Colonic mucosa (tissue), 4 donors: Measurements from ENCODE around the gene RFX3. TPM values are rescaled to one million over a fixed set of nuclear protein-coding genes. Genes with fewer than 3 reads are reported as not detected.

Experiments
- DNase-seq: peaks from one replicate; pipeline ENCODE4 v3.0.0-alpha.2; 2020
- H3K27ac ChIP-seq: fragments of 200-600 bp; one replicate; pipeline ENCODE4 v1.8.0; 2021
- H3K27me3 ChIP-seq: fragments of 200-600 bp; one replicate; pipeline ENCODE4 v1.8.0; 2021
- H3K36me3 ChIP-seq: fragments of 200-600 bp; one replicate; pipeline ENCODE4 v1.8.0; 2021
- H3K4me1 ChIP-seq: fragments of 200-600 bp; one replicate; pipeline ENCODE4 v1.8.0; 2021; ENCODE audit warnings: mild to moderate bottlenecking
- H3K4me3 ChIP-seq: fragments of 200-600 bp; one replicate; pipeline ENCODE4 v1.8.0; 2021
- H3K9ac ChIP-seq, 2 donors: one replicate each; pipeline ENCODE4 v1.7.0; 2013; ENCODE audit warnings: control low read depth in 2 of 2, low read depth in 2 of 2, low read length in 2 of 2
- H3K9me3 ChIP-seq: fragments of 200-600 bp; one replicate; pipeline ENCODE4 v1.8.0; 2021
- intact Hi-C: fragments of 100-400 bp; cut with DNase I; formaldehyde crosslinking; loops from one replicate; pipeline ENCODE4 v1.14.1; 2022
- total RNA-seq, 2 donors: library from RNA; stranded (reverse); fragmentation: NEBNext Ultra II Directional in 1 of 2; extraction: Animal tissue kit (Norgen Biotek cat#: 25700) in 1 of 2; gene quantifications; one replicate each; pipeline ENCODE4 v1.2.1, GENCODE V29; 2021
- TF ChIP-seq, protein P1 (sequence below): fragments of 200-600 bp; IDR thresholded peaks from one replicate; pipeline ENCODE4 v1.8.0; 2022; ENCODE audit warnings: antibody characterized with exemption, mild to moderate bottlenecking
- donor health status: healthy.
- donor health status: DM: no; HTN: no; CAD: no.
- donor health status: DM: no; HTN: no; CAD: no.

Gene RFX3
- total RNA-seq, 2 donors from 2014 or later = 9.8 to 12.1 TPM

DNA sequence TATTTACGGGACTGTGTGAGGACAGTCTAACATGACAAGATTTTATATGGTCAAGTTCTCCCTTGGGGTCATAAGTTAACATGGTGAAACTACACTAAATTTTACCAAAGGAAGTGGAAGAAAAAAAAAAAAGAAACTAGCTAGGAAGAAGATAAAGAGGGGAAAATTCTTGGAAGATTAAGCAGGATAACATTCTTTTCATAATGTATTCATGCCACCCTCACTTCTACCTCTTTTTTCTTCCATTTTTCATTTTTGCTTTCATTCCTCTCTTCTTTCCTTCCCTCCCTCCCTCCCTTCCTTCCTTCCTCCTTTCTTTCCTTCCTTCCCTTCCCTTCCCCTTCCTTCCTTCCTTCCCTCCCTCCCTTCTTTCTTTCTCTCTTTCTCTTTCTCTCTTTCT lies 254.6 kb downstream of the RFX3 start:
- Histone ChIP-seq H3K4me1 (no peaks in the 10 kb centered on the region), H3K36me3 (no peaks in the 10 kb centered on the region), H3K9me3 (no peaks in the 10 kb centered on the region), H3K27me3 (no peaks in the 10 kb centered on the region), H3K9ac (no peak overlapping the region), H3K4me3 (no peak overlapping the region), H3K27ac (no peak overlapping the region)
- TF ChIP-seq, protein P1, sequence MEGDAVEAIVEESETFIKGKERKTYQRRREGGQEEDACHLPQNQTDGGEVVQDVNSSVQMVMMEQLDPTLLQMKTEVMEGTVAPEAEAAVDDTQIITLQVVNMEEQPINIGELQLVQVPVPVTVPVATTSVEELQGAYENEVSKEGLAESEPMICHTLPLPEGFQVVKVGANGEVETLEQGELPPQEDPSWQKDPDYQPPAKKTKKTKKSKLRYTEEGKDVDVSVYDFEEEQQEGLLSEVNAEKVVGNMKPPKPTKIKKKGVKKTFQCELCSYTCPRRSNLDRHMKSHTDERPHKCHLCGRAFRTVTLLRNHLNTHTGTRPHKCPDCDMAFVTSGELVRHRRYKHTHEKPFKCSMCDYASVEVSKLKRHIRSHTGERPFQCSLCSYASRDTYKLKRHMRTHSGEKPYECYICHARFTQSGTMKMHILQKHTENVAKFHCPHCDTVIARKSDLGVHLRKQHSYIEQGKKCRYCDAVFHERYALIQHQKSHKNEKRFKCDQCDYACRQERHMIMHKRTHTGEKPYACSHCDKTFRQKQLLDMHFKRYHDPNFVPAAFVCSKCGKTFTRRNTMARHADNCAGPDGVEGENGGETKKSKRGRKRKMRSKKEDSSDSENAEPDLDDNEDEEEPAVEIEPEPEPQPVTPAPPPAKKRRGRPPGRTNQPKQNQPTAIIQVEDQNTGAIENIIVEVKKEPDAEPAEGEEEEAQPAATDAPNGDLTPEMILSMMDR = no peak
- DNase-seq = no peak
- intact Hi-C loops = no loop called here

DNA sequence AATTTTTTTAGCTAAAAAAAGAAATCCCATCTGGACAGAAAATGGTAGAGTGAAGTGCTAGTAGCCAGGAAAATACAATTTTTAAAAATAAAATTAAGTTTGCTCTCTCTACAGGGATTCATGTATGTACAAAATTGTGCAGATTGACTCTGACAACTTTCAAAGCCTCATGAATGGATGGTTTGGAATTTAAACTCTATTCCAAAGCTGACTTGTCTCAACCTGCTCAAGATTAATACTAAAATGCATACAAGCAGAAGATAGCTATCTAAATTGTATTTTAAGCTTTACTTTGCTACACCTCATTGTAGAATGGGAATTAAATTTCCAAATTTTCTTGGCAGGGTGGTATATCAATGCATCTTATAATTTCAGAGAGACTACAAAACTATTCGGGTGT lies 257.6 kb downstream of the RFX3 start:
- DNase-seq = no peak
- intact Hi-C loops = no loop called here
- Histone ChIP-seq H3K27me3 (no peaks in the 10 kb centered on the region), H3K36me3 (no peaks in the 10 kb centered on the region), H3K9me3 (no peaks in the 10 kb centered on the region), H3K9ac (no peak overlapping the region), H3K4me1 (no peaks in the 10 kb centered on the region), H3K27ac (no peak overlapping the region), H3K4me3 (no peak overlapping the region)
- TF ChIP-seq, protein P1 = no peak

DNA sequence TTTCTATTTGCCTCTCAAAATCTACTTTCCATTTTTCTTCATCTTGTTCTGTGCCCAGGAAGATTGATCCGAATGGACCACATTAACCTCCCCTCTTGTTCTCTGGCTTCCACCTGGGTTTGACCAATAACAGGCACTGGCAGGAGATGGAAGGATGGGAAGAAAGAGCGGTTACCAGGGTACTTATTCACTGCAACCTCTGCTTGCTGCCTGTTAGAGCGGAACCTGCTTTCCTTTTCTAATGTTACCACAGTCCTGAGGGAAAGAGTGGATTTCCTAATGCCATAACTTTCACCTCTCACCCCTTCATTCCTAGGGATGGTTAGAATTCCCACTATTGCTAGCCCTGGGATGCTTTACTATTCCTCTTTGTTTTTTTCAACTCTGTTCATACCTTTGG lies 262.1 kb downstream of the RFX3 start:
- no peaks in the 10 kb centered on the region for H3K36me3 ChIP-seq
- TF ChIP-seq, protein P1 = no peak
- no peak overlapping the region for H3K9ac ChIP-seq
- no peaks in the 10 kb centered on the region for H3K4me1 ChIP-seq
- no peaks in the 10 kb centered on the region for H3K9me3 ChIP-seq
- no peak for DNase-seq
- no peaks in the 10 kb centered on the region for H3K27me3 ChIP-seq
- H3K4me3 ChIP-seq = no peak overlapping the region
- intact Hi-C loops = no loop called here
- no peak overlapping the region for H3K27ac ChIP-seq

DNA sequence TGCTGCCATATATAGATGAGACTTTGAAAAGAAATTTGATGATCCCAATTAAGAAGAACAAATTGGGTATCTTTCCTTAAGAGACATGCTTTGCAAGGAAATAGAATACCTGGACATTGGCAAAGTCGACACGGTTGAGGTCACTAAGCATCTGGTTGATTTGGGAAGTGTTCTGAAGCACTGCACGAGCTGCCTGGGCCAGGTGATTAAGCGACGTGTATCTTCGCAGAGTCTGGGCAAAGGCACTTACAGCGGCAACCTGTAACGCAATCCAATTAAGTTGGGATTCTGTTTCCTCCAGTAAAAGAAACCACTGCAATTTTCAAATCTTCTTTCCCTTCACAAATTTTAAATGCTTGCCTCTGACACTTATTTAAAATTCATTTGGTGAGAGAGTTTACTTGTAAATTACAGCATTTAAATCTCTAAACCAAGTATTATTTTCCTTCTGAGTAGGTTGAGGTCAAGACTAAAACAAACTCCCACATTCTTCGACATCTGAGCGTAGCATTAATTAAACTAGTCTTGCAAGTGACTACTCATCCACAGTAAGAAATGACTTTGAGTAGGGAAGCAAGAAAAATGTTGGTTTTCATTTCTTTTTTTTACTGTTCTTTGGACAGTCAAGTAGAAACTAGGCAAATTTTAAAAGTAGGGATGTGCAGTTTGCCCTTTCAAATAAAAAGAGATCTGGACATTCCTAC lies 262.8 kb downstream of the RFX3 start:
- Histone ChIP-seq H3K4me1 (no peaks in the 10 kb centered on the region), H3K4me3 (no peak overlapping the region), H3K9me3 (no peaks in the 10 kb centered on the region), H3K27ac (no peak overlapping the region), H3K9ac (no peak overlapping the region), H3K27me3 (no peaks in the 10 kb centered on the region), H3K36me3 (no peaks in the 10 kb centered on the region)
- TF ChIP-seq, protein P1 = no peak
- DNase-seq = no peak
- intact Hi-C loops = no loop called here

DNA sequence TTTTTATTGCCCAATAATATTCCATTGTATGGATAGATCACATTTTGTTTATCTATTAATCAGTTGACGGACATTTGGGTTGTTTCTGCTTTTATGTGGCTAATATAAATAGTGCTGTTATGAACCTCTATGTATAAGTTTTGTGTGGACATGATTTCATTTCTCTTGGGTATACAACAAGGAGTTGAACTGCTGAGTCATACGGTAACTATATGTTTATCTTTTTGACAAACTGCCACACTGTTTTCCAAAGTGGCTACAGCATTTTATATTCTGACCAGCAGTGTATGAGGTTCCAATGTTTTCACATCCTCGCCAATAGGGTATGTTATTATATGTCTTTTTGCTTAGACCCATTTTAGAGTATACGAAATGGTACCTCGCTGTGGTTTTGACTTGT lies 264.3 kb downstream of the RFX3 start:
- Histone ChIP-seq H3K9me3 (no peaks in the 10 kb centered on the region), H3K27ac (no peak overlapping the region), H3K36me3 (no peaks in the 10 kb centered on the region), H3K9ac (no peak overlapping the region), H3K4me3 (no peak overlapping the region), H3K27me3 (no peaks in the 10 kb centered on the region), H3K4me1 (no peaks in the 10 kb centered on the region)
- TF ChIP-seq, protein P1 = no peak
- no peak for DNase-seq
- intact Hi-C loops = no loop called here
